GM12878 (cell line): ENCODE results near the gene ORAI1. TPM values are rescaled to one million over a fixed set of nuclear protein-coding genes. Genes with fewer than 3 reads are reported as not detected.

ENCODE experiments used
- ATF7 ChIP-seq: fragments of 450-650 bp; IDR thresholded peaks from 2 replicates; pipeline ENCODE4 v1.6.1; 2016; ENCODE audit warnings: low read depth, mild to moderate bottlenecking
- CHD2 ChIP-seq: IDR thresholded peaks from 2 replicates; pipeline ENCODE4 v1.6.1; 2011; ENCODE audit warnings: low read depth, low read length, improper control_type of control experiment, borderline replicate concordance
- CUX1 ChIP-seq: IDR thresholded peaks from 2 replicates; pipeline ENCODE4 v1.6.1; 2012; ENCODE audit warnings: improper control_type of control experiment, low read depth, low read length; ENCODE audit not compliant: insufficient replicate concordance
- ESRRA ChIP-seq: IDR thresholded peaks from 2 replicates; pipeline ENCODE4 v1.6.1; 2012; ENCODE audit warnings: mild to moderate bottlenecking, low read length, improper control_type of control experiment
- MEF2B ChIP-seq: fragments of 450-650 bp; IDR thresholded peaks from 2 replicates; pipeline ENCODE4 v1.6.1; 2018; ENCODE audit warnings: mild to moderate bottlenecking, moderate library complexity; ENCODE audit not compliant: partially characterized antibody, poor library complexity, severe bottlenecking
- PAX5 ChIP-seq: IDR thresholded peaks from 2 replicates; pipeline ENCODE4 v1.6.1; 2011; ENCODE audit warnings: low read depth, low read length, borderline replicate concordance
- RAD21 ChIP-seq: IDR thresholded peaks from 2 replicates; pipeline ENCODE4 v1.6.1; 2011; ENCODE audit warnings: mild to moderate bottlenecking, low read depth, low read length, moderate library complexity; ENCODE audit not compliant: insufficient read depth
- RELB ChIP-seq: fragments of 450-650 bp; IDR thresholded peaks from 2 replicates; pipeline ENCODE4 v1.6.1; 2017; ENCODE audit warnings: low read depth, mild to moderate bottlenecking, moderate library complexity
- SMC3 ChIP-seq: IDR thresholded peaks from 2 replicates; pipeline ENCODE4 v1.6.1; 2011; ENCODE audit warnings: low read length, improper control_type of control experiment, borderline replicate concordance
- STAT3 ChIP-seq: IDR thresholded peaks from 2 replicates; pipeline ENCODE4 v1.6.1; 2011; ENCODE audit warnings: low read depth, low read length, improper control_type of control experiment
- ZNF687 ChIP-seq: fragments of 450-650 bp; IDR thresholded peaks from 2 replicates; pipeline ENCODE4 v1.6.1; 2017; ENCODE audit warnings: mild to moderate bottlenecking, moderate library complexity
- polyA plus RNA-seq, 11 experiments: library from polyadenylated mRNA; depleted of rRNA in 4 of 11; unstranded in 6 of 11; stranded (reverse) in 5 of 11; fragments of >200 nt; fragmentation: Nextera tagmentation in 4 of 11; fragmentation: Illumina TruSeq in 1 of 11; extraction: Ambion mirVana in 4 of 11; extraction: Trizol in 1 of 11; gene quantifications; 1 replicate in 1 of 11; 2 replicates in 10 of 11; pipeline versions ENCODE4 v1.2.1 to v1.2.3, GENCODE V29; 2011 to 2016; ENCODE audit warnings: inconsistent platforms in 2 of 11, missing spikeins in 2 of 11, low read depth in 1 of 11
- total RNA-seq, 4 experiments: library from RNA; depleted of rRNA in 3 of 4; stranded (reverse); fragments of >200 nt in 3 of 4; fragmentation: Illumina TruSeq in 1 of 4; extraction: Trizol in 1 of 4; gene quantifications; 2 replicates each; pipeline versions ENCODE4 v1.2.1 to v1.2.3, GENCODE V29; 2013 to 2021
- TF ChIP-seq, protein P1 (sequence below): fragments of 450-650 bp; conservative IDR thresholded peaks from 2 replicates; pipeline ENCODE4 v1.6.1; 2017; ENCODE audit warnings: mild to moderate bottlenecking, moderate library complexity
- TF ChIP-seq, protein P2 (sequence below), 3 experiments: IDR thresholded peaks in 2 of 3; conservative IDR thresholded peaks in 1 of 3; 2 replicates each; pipeline ENCODE4 v1.5.1; 2011; ENCODE audit warnings: low read depth in 3 of 3, low read length in 3 of 3, mild to moderate bottlenecking in 3 of 3, control low read depth in 2 of 3, moderate library complexity in 2 of 3, inconsistent platforms in 1 of 3, mixed read lengths in 1 of 3; ENCODE audit not compliant: control insufficient read depth in 2 of 3, insufficient read depth in 1 of 3; ENCODE audit errors: extremely low read depth in 1 of 3

Gene ORAI1
- total and polyA plus RNA-seq, 10 of the 15 experiments (the other 5 are each of a cell fraction or from before 2014, with no cell fraction given) = 5.5 to 33.1 (median 11.8) TPM

DNA sequence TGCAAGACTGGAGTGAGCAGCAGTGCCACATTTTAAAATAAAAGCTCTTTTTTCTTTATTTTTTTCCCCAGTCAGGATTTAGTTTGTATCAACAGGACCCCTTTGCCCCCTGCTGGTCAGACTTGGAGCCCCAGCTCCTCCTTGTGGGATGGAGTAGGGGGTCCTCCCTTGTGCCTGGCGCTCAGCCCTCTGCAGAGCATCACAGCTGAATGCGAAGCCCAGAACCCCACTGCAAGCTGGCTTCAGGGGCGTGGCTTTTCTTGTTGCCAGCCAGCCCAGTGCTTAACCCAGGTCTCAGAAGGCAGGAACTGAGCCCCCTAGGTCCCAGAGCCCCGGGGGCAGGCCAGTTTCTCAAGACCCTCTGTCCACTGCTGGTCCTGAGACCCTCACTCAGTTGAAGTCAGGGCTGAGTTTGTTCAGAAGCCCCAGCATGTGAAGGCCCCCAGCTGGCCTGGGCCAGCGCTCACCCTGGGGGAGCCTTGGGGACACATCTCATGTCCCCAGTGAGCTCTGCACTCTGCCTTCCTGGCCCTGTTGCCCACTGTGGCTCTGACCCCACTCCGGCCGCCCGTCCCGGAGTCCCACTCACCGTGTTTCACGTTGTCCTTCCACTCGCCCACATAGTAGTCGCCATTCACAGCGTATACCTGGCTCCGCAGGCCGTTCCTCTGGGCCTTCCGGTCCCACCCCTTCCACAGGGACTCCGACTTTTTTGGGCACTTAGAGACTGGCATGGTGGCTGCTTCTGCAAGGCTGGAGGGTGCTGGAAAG, 42.6 kb downstream of the ORAI1 start (continued):
- TF ChIP-seq, protein P1, sequence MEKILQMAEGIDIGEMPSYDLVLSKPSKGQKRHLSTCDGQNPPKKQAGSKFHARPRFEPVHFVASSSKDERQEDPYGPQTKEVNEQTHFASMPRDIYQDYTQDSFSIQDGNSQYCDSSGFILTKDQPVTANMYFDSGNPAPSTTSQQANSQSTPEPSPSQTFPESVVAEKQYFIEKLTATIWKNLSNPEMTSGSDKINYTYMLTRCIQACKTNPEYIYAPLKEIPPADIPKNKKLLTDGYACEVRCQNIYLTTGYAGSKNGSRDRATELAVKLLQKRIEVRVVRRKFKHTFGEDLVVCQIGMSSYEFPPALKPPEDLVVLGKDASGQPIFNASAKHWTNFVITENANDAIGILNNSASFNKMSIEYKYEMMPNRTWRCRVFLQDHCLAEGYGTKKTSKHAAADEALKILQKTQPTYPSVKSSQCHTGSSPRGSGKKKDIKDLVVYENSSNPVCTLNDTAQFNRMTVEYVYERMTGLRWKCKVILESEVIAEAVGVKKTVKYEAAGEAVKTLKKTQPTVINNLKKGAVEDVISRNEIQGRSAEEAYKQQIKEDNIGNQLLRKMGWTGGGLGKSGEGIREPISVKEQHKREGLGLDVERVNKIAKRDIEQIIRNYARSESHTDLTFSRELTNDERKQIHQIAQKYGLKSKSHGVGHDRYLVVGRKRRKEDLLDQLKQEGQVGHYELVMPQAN = no peak
- TF ChIP-seq RAD21 (peak; percentile 73), SMC3 (peak; percentile 59; the same call in 1 of the 2 replicates), RELB (no peak), ZNF687 (no peak), CUX1 (no peak), PAX5 (no peak), CHD2 (no peak), ATF7 (no peak), STAT3 (no peak), MEF2B (no peak), ESRRA (no peak)
- TF ChIP-seq, protein P2, sequence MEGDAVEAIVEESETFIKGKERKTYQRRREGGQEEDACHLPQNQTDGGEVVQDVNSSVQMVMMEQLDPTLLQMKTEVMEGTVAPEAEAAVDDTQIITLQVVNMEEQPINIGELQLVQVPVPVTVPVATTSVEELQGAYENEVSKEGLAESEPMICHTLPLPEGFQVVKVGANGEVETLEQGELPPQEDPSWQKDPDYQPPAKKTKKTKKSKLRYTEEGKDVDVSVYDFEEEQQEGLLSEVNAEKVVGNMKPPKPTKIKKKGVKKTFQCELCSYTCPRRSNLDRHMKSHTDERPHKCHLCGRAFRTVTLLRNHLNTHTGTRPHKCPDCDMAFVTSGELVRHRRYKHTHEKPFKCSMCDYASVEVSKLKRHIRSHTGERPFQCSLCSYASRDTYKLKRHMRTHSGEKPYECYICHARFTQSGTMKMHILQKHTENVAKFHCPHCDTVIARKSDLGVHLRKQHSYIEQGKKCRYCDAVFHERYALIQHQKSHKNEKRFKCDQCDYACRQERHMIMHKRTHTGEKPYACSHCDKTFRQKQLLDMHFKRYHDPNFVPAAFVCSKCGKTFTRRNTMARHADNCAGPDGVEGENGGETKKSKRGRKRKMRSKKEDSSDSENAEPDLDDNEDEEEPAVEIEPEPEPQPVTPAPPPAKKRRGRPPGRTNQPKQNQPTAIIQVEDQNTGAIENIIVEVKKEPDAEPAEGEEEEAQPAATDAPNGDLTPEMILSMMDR (IDR thresholded peaks at IDR 0.05 in 2 of 3, conservative IDR thresholded peaks at IDR 0.05 in 1 of 3; ENCODE audit: control insufficient read depth in 2 of 3, extremely low read depth in 1 of 3, insufficient read depth in 1 of 3, low read depth in 3 of 3, low read length in 3 of 3) = peak; percentile 58 to 71 (median 59)
